ENCODE data around the gene AADAT.
"Not testable (repeated sequence)": the region's sequence is repeated elsewhere in the genome, so short reads cannot be mapped to it uniquely, and the experiment has no call there.

AADAT gene

DNA sequence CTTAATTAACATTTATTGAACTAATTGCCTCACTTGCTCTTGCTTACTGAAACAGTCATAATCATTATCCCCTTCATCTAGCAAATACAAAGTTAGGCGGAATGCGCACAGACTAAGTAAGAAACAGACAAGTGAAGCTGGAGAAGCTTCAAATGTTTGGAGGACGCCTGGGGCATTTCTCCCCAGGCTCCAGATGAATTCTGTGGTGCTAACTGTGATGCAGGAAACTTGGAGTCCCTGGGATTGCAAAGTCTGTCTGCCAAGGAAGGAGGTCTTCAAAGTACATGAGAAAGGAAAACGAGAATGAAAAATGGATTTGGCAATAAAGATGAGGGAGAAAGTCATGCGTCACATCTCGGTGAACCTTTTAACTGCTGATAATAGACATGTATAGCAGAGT lies 40.0 kb downstream of the AADAT start:
- no peak overlapping the region for H3K4me3 ChIP-seq (ENCODE audit: low read depth, low read length)
- TF ChIP-seq CTCF (conservative IDR thresholded peaks at IDR 0.05; ENCODE audit: low read depth, low read length): no peak
- no peak for DNase-seq (ENCODE audit: low read depth)

DNA sequence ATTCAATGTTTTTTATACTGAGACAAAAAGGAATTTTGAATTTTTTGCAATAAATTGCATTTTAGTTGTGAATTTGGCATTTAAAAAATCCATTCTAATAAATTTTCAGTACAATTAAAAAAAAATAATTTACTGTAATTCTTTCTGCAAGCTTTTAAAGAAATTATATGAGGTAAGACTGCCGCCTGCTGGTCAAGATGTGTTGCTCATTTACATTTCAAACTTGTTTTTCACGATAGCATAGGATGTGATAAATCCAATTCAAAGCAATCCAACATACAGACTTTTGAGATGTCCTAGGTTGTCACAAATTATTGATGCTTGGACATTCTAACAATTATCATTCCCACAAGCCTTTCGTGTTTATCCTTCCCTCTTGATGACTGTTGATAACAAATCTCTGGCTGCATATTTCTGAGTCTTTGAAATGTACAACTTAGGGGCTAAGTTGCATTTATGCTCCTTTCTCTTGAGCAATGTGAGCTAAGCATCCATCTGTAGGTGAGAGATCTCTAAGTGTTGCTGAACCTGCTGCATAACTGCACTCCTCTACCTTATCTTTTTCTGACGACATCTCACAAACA lies 41.9 kb downstream of the AADAT start:
- peak; percentile 71 for TF ChIP-seq CTCF (conservative IDR thresholded peaks at IDR 0.05; ENCODE audit: low read depth, low read length)
- no peak overlapping the region for H3K4me3 ChIP-seq (ENCODE audit: low read depth, low read length)
- DNase-seq (ENCODE audit: low read depth): peak; percentile 87

DNA sequence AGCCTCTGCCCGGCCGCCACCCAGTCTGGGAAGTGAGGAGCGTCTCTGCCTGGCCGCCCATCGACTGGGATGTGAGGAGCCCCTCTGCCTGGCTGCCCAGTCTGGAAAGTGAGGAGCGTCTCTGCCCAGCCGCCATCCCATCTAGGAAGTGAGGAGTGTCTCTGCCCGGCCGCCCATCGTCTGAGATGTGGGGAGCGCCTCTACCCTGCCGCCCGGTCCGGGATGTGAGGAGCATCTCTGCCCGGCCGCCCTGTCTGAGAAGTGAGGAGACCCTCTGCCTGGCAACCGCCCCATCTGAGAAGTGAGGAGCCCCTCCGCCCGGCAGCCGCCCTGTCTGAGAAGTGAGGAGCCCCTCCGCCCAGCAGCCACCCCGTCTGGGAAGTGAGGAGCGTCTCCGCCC lies 43.6 kb downstream of the AADAT start:
- not testable (repeated sequence) for H3K4me3 ChIP-seq (ENCODE audit: low read depth, low read length); DNase-seq (ENCODE audit: low read depth)

- no peak for TF ChIP-seq CTCF (conservative IDR thresholded peaks at IDR 0.05; ENCODE audit: low read depth, low read length)
- no peak overlapping the region for H3K4me3 ChIP-seq (ENCODE audit: low read depth, low read length)
- DNase-seq (ENCODE audit: low read depth): no peak
Observed at GRCh38 chr4:170040031-170040680, 49.6 kb downstream of the AADAT start.

DNA sequence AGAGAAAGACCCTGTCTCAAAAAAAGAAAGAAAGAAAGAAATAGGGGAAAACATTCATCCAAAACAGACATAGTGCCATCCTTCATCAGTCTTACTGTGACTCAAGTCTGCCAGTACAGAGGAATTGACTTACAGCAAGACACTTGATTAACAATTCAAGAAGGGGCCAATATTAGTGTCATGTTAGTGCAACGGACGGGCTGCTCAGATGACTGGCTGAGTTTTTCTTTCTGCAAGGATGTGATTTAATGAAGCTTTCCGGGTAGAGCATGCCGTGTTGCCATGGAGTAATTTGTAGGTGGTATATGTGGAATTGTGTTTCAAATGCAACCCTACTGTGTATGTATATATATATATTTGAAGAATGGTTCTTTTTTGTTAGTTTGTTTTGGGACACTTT lies 51.0 kb downstream of the AADAT start:
- DNase-seq (ENCODE audit: low read depth): no peak
- TF ChIP-seq CTCF (conservative IDR thresholded peaks at IDR 0.05; ENCODE audit: low read depth, low read length): no peak
- H3K4me3 ChIP-seq (ENCODE audit: low read depth, low read length): no peak overlapping the region

GRCh38 chr4:170038232-170038631 lies 51.5 kb downstream of the AADAT start:
- no peak overlapping the region for H3K4me3 ChIP-seq (ENCODE audit: low read depth, low read length)
- no peak for DNase-seq (ENCODE audit: low read depth)
- no peak for TF ChIP-seq CTCF (conservative IDR thresholded peaks at IDR 0.05; ENCODE audit: low read depth, low read length)

DNA sequence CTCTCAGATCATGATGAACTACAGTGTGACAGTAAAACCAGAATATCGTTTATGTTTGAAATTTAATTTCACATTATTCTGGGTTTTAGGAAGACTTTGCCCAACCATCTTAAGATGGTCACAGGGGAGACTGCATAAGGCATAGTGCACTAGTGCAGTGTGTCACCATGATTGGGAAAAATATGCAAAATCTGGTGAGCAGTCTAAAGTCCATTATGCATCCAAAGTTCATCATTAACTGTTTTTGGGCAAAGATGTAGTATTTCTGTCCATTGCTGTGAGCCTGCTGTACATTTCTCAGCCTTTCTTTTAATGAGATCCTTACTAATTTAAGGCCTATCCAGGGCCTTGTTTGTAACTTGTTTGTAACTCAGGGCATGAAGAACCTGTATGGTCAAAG lies 52.3 kb downstream of the AADAT start:
- no peak overlapping the region for H3K4me3 ChIP-seq (ENCODE audit: low read depth, low read length)
- TF ChIP-seq CTCF (conservative IDR thresholded peaks at IDR 0.05; ENCODE audit: low read depth, low read length): no peak
- DNase-seq (ENCODE audit: low read depth): no peak

Measured in choroid plexus epithelial cell (primary cell).